Loucy (cell line): ENCODE measurements around the gene CDKL4.

ENCODE experiments used
- H2AFZ ChIP-seq: fragments of 200-600 bp; sonication (generic); 2 replicates; pipeline ENCODE4 v1.6.0; 2016; ENCODE audit warnings: antibody characterized with exemption, mild to moderate bottlenecking, low read length, moderate library complexity
- H3F3A ChIP-seq: fragments of 200-600 bp; 2 replicates; pipeline ENCODE4 v1.6.0; 2016; ENCODE audit warnings: antibody characterized with exemption, low read depth, mild to moderate bottlenecking
- H3K27me3 ChIP-seq: fragments of 200-600 bp; sonication (generic); 2 replicates; pipeline ENCODE4 v1.6.1; 2014; ENCODE audit warnings: low read length, mild to moderate bottlenecking; ENCODE audit not compliant: insufficient read depth, poor library complexity, severe bottlenecking
- H3K36me3 ChIP-seq: fragments of 200-600 bp; sonication (generic); 2 replicates; pipeline ENCODE4 v1.6.1; 2016; ENCODE audit warnings: low read length; ENCODE audit not compliant: insufficient read depth
- H3K4me1 ChIP-seq: fragments of 200-600 bp; sonication (generic); 2 replicates; pipeline ENCODE4 v1.5.1; 2014; ENCODE audit warnings: low read length, mild to moderate bottlenecking; ENCODE audit not compliant: insufficient read depth, poor library complexity, severe bottlenecking
- H3K4me2 ChIP-seq: fragments of 200-600 bp; sonication (generic); 2 replicates; pipeline ENCODE4 v1.6.0; 2014; ENCODE audit warnings: antibody characterized with exemption, low read length, low read depth, mild to moderate bottlenecking; ENCODE audit not compliant: poor library complexity, severe bottlenecking
- H3K4me3 ChIP-seq: fragments of 200-600 bp; sonication (generic); 2 replicates; pipeline ENCODE4 v1.5.1; 2014; ENCODE audit warnings: low read length, mild to moderate bottlenecking, mixed read lengths; ENCODE audit not compliant: poor library complexity, severe bottlenecking
- H3K79me2 ChIP-seq: fragments of 200-600 bp; sonication (generic); 2 replicates; pipeline ENCODE4 v1.6.1; 2014; ENCODE audit warnings: low read length; ENCODE audit not compliant: insufficient read depth
- H3K9ac ChIP-seq: fragments of 200-600 bp; sonication (generic); 2 replicates; pipeline ENCODE4 v1.6.0; 2014; ENCODE audit warnings: mild to moderate bottlenecking, low read depth, low read length, moderate library complexity; ENCODE audit not compliant: poor library complexity, severe bottlenecking
- H3K9me2 ChIP-seq: fragments of 200-600 bp; sonication (generic); replicated peaks from 2 replicates; pipeline ENCODE4 v1.6.1; 2016; ENCODE audit warnings: low read depth, low read length, mixed read lengths
- H3K9me3 ChIP-seq: fragments of 200-600 bp; sonication (generic); 2 replicates; pipeline ENCODE4 v1.6.1; 2014; ENCODE audit warnings: mild to moderate bottlenecking, antibody characterized with exemption, low read length, low read depth; ENCODE audit not compliant: insufficient read depth
- H4K20me1 ChIP-seq: fragments of 200-600 bp; sonication (generic); 2 replicates; pipeline ENCODE4 v1.6.0; 2014; ENCODE audit warnings: antibody characterized with exemption, low read length, mild to moderate bottlenecking; ENCODE audit not compliant: insufficient read depth, poor library complexity, severe bottlenecking
- EZH2phosphoT487 ChIP-seq: fragments of 200-600 bp; IDR thresholded peaks from 2 replicates; pipeline ENCODE4 v1.6.1; 2018; ENCODE audit warnings: antibody characterized with exemption, mild to moderate bottlenecking, moderate library complexity, borderline replicate concordance
- TF ChIP-seq, protein P1 (sequence below): fragments of 200-600 bp; sonication (generic); conservative IDR thresholded peaks from 2 replicates; pipeline ENCODE4 v1.5.1; 2014; ENCODE audit warnings: mild to moderate bottlenecking, antibody characterized with exemption, low read length

Gene CDKL4

DNA sequence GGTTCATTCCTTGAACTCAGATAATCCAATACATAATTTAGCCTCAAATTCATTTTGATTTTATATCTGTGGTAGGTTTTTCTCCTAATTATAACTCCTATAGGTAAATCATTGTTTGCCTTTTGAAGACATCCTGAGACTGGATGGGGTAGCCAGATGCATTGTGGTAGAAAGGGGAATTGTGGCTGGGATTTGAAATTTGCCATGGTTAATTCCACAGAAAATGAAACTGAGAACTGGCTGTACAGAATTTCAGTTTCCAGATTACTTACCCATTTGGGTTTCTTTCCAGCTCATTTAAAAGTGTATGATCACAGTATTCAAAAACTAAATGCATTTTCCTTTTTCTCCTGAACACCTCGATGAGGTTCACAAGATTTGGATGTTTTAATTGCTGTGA is 18.2 kb downstream of the CDKL4 start:
- H3K4me1 ChIP-seq: peaks cover 5% of the 10 kb centered on the region
- no peaks in the 10 kb centered on the region for H4K20me1 ChIP-seq
- no peak overlapping the region for H3K9ac ChIP-seq
- no peaks in the 10 kb centered on the region for H3F3A ChIP-seq
- H3K27me3 ChIP-seq: no peaks in the 10 kb centered on the region
- H2AFZ ChIP-seq: no peak overlapping the region
- H3K36me3 ChIP-seq: no peaks in the 10 kb centered on the region
- no peak overlapping the region for H3K4me3 ChIP-seq
- H3K9me3 ChIP-seq: no peaks in the 10 kb centered on the region
- no peaks in the 10 kb centered on the region for H3K9me2 ChIP-seq
- no peaks in the 10 kb centered on the region for H3K79me2 ChIP-seq
- no peak overlapping the region for H3K4me2 ChIP-seq
- TF ChIP-seq, protein P1, sequence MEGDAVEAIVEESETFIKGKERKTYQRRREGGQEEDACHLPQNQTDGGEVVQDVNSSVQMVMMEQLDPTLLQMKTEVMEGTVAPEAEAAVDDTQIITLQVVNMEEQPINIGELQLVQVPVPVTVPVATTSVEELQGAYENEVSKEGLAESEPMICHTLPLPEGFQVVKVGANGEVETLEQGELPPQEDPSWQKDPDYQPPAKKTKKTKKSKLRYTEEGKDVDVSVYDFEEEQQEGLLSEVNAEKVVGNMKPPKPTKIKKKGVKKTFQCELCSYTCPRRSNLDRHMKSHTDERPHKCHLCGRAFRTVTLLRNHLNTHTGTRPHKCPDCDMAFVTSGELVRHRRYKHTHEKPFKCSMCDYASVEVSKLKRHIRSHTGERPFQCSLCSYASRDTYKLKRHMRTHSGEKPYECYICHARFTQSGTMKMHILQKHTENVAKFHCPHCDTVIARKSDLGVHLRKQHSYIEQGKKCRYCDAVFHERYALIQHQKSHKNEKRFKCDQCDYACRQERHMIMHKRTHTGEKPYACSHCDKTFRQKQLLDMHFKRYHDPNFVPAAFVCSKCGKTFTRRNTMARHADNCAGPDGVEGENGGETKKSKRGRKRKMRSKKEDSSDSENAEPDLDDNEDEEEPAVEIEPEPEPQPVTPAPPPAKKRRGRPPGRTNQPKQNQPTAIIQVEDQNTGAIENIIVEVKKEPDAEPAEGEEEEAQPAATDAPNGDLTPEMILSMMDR: no peak
- TF ChIP-seq EZH2phosphoT487: no peak

DNA sequence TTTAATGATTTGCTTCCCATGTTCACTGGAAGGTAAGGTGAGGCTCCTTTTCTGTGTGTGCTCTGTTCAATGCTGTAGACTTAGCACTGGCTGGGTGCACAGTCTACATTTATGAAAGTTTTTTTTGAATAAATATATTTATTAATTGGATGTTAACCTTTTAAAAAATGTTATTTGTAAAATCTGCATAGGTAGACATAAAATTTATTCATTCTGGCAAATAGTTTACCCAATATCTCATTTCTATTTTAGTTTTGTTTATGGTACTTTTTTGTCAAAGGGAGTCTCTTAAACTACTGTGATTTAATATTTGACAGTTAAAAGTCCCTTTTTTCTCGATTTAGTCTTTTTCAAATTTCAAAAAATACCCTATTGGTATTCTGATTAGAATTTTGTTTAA is 19.9 kb downstream of the CDKL4 start:
- Histone ChIP-seq H4K20me1 (no peaks in the 10 kb centered on the region), H2AFZ (no peak overlapping the region), H3K4me3 (no peak overlapping the region), H3F3A (no peaks in the 10 kb centered on the region), H3K9me3 (no peaks in the 10 kb centered on the region), H3K4me2 (no peak overlapping the region), H3K9me2 (no peaks in the 10 kb centered on the region), H3K27me3 (no peaks in the 10 kb centered on the region), H3K4me1 (peaks cover 13% of the 10 kb centered on the region), H3K79me2 (no peaks in the 10 kb centered on the region), H3K36me3 (no peaks in the 10 kb centered on the region), H3K9ac (no peak overlapping the region)
- TF ChIP-seq EZH2phosphoT487: no peak
- TF ChIP-seq, protein P1: no peak

DNA sequence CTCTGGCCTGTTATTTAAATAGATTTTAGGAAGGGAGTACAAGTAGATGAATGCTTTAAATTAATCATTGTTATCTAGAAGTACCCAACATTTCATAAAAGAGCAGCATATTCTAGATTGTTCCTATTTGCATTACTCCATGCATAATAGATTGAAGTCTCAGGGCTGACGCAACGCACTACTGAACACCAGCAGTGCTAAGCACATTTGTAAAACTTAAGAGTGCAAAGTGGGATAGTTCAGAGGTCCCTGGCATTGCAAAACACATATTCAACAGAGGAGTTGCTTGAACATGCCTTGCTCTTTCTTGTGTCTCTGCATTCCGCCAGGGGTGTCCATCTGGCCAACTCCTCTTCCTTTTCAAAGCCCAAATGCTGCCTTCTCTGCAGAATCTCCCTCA is 22.3 kb downstream of the CDKL4 start:
- no peak overlapping the region for H3K4me2 ChIP-seq
- H3K4me1 ChIP-seq: peaks cover 27% of the 10 kb centered on the region
- H3F3A ChIP-seq: peaks cover 11% of the 10 kb centered on the region
- no peaks in the 10 kb centered on the region for H3K9me3 ChIP-seq
- no peaks in the 10 kb centered on the region for H3K36me3 ChIP-seq
- H3K27me3 ChIP-seq: no peaks in the 10 kb centered on the region
- H3K9ac ChIP-seq: no peak overlapping the region
- no peak overlapping the region for H3K4me3 ChIP-seq
- no peaks in the 10 kb centered on the region for H3K9me2 ChIP-seq
- H3K79me2 ChIP-seq: no peaks in the 10 kb centered on the region
- TF ChIP-seq, protein P1: no peak
- TF ChIP-seq EZH2phosphoT487: no peak
- no peak overlapping the region for H2AFZ ChIP-seq
- H4K20me1 ChIP-seq: no peaks in the 10 kb centered on the region
